HCT116 (cell line): Measurements from ENCODE around the gene PHF21B. TPM values are rescaled to one million over a fixed set of nuclear protein-coding genes. Genes with fewer than 3 reads are reported as not detected.

Experiments used
- ATAC-seq: fragments of 200-7000 bp; cut with Tn5 transposase; 2 replicates; pipeline ENCODE4 v1.9.1; 2020; ENCODE audit warnings: mild to moderate bottlenecking, moderate library complexity
- BruUV-seq: library from RNA; stranded (reverse); fragments of 400-500 nt; replicated peaks from 2 replicates; lab custom pipeline; 2021; lab: Mats Ljungman, UMichigan
- CTCF ChIA-PET: fragments of 300-600 bp; sonication (Branson Sonifier 250); formaldehyde crosslinking; loops from one replicate; lab custom pipeline; 2021; ENCODE audit warnings: antibody characterized with exemption; lab: Charles Lee
- POLR2A ChIA-PET: fragments of 300-600, 350-600 bp; sonication (Branson Sonifier 250); formaldehyde crosslinking; loops from one replicate; lab custom pipeline; 2021; ENCODE audit warnings: antibody characterized with exemption; lab: Charles Lee
- RAD21 ChIA-PET, 2 experiments: fragments of 300-600 bp; sonication (Branson Sonifier 250); formaldehyde crosslinking; loops; one replicate each; lab custom pipeline; 2023; ENCODE audit warnings: low total read pairs in 2 of 2; ENCODE audit not compliant: uncharacterized antibody in 2 of 2, unreplicated experiment in 2 of 2, low non-redundant PET in 1 of 2; lab: Charles Lee
- DNase-seq: peaks from one replicate; pipeline ENCODE4 v3.0.0-alpha.2; 2010; ENCODE audit warnings: low read depth, low spot score
- H2AFZ ChIP-seq: fragments of 200-600 bp; shearing (Covaris generic), sonication (generic); 2 replicates; pipeline ENCODE4 v1.6.1; 2017; ENCODE audit warnings: low read depth, mixed run types, mixed read lengths, antibody characterized with exemption, low read length; ENCODE audit not compliant: poor library complexity, severe bottlenecking
- H3K27ac ChIP-seq: 2 replicates; pipeline ENCODE4 v1.5.1; 2012; ENCODE audit warnings: low read depth, low read length
- H3K27me3 ChIP-seq: fragments of 200-600 bp; sonication (generic); 2 replicates; pipeline ENCODE4 v1.6.1; 2016; ENCODE audit warnings: mixed run types, low read length, mixed read lengths; ENCODE audit not compliant: insufficient read depth
- H3K36me3 ChIP-seq, 2 experiments: fragments of 200-500 bp in 1 of 2; fragments of 200-600 bp in 1 of 2; sonication (Bioruptor generic) in 1 of 2; sonication (generic) in 1 of 2; 2 replicates each; pipeline versions ENCODE4 v1.5.1 to v1.6.1; 2014 to 2016; ENCODE audit warnings: low read length in 2 of 2, inconsistent platforms in 1 of 2, mixed read lengths in 1 of 2, mixed run types in 1 of 2; ENCODE audit not compliant: insufficient read depth in 2 of 2, control insufficient read depth in 1 of 2
- H3K4me1 ChIP-seq, 2 experiments: fragments of 200-600 bp in 1 of 2; sonication (generic) in 1 of 2; 2 replicates each; pipeline versions ENCODE4 v1.5.1 to v1.6.1; 2012 to 2017; ENCODE audit warnings: low read length in 2 of 2, inconsistent platforms in 1 of 2, mild to moderate bottlenecking in 1 of 2, mixed read lengths in 1 of 2, mixed run types in 1 of 2, moderate library complexity in 1 of 2; ENCODE audit not compliant: insufficient read depth in 2 of 2, control insufficient read depth in 1 of 2
- H3K4me2 ChIP-seq: fragments of 200-600 bp; sonication (generic); 2 replicates; pipeline ENCODE4 v1.6.1; 2017; ENCODE audit warnings: mixed run types, low read length, mixed read lengths
- H3K4me3 ChIP-seq, 2 experiments: fragments of 200-600 bp in 1 of 2; sonication (generic) in 1 of 2; replicated peaks in 1 of 2; 2 replicates each; pipeline ENCODE4 v1.5.1; 2011 to 2016; ENCODE audit warnings: low read length in 2 of 2, control low read depth in 1 of 2, low read depth in 1 of 2, mild to moderate bottlenecking in 1 of 2, mixed read lengths in 1 of 2, mixed run types in 1 of 2
- H3K79me2 ChIP-seq: fragments of 200-600 bp; sonication (generic); 2 replicates; pipeline ENCODE4 v1.6.1; 2017; ENCODE audit warnings: mild to moderate bottlenecking, mixed run types, low read length, moderate library complexity, mixed read lengths; ENCODE audit not compliant: insufficient read depth
- H3K9ac ChIP-seq: fragments of 200-600 bp; sonication (generic); 2 replicates; pipeline ENCODE4 v1.6.1; 2016; ENCODE audit warnings: low read length, mixed read lengths
- H3K9me2 ChIP-seq: fragments of 200-600 bp; sonication (generic), shearing (Covaris generic); 2 replicates; pipeline ENCODE4 v1.6.1; 2017; ENCODE audit warnings: mixed run types, mild to moderate bottlenecking, moderate library complexity; ENCODE audit not compliant: insufficient read depth
- H3K9me3 ChIP-seq, 2 experiments: fragments of 200-500 bp in 1 of 2; fragments of 200-600 bp in 1 of 2; sonication (Bioruptor generic) in 1 of 2; sonication (generic) in 1 of 2; 2 replicates each; pipeline ENCODE4 v1.6.1; 2014 to 2017; ENCODE audit warnings: low read length in 2 of 2, mixed read lengths in 2 of 2, inconsistent platforms in 1 of 2, low read depth in 1 of 2, mild to moderate bottlenecking in 1 of 2, mixed run types in 1 of 2, moderate library complexity in 1 of 2; ENCODE audit not compliant: control insufficient read depth in 1 of 2, insufficient read depth in 1 of 2
- H4K20me1 ChIP-seq: fragments of 200-600 bp; sonication (generic), shearing (Covaris generic); 2 replicates; pipeline ENCODE4 v1.6.1; 2017; ENCODE audit warnings: mixed run types, mild to moderate bottlenecking, moderate library complexity; ENCODE audit not compliant: insufficient read depth
- REST ChIP-seq: IDR thresholded peaks from 2 replicates; pipeline ENCODE4 v1.6.1; 2012; ENCODE audit warnings: low read depth
- intact Hi-C: fragments of 100-400 bp; cut with micrococcal nuclease; formaldehyde crosslinking; loops from 2 replicates; pipeline ENCODE4 v1.10.0; 2022
- total RNA-seq: library from RNA; stranded (reverse); gene quantifications from one replicate; pipeline ENCODE4 v1.2.1, GENCODE V29; 2021; ENCODE audit not compliant: unreplicated experiment

The PHF21B gene
- total RNA-seq, 1 experiment from 2014 or later = not detected

GRCh38 chr22:44893731-44894080, 116.1 kb downstream of the PHF21B start:
- no TSS peak for BruUV-seq
- ChIA-PET CTCF (no interaction called here), RAD21 (no interaction called here)

More at GRCh38 chr22:44893731-44894080, 116.1 kb downstream of the PHF21B start:
- Histone ChIP-seq H3K4me1 (no peaks in the 10 kb centered on the region), H3K4me3 (no peak overlapping the region), H3K36me3 (no peaks in the 10 kb centered on the region), H4K20me1 (no peaks in the 10 kb centered on the region), H3K9me2 (no peaks in the 10 kb centered on the region), H3K9ac (no peak overlapping the region), H2AFZ (no peak overlapping the region), H3K4me2 (no peak overlapping the region), H3K79me2 (no peaks in the 10 kb centered on the region), H3K27me3 (no peaks in the 10 kb centered on the region), H3K27ac (no peak overlapping the region), H3K9me3 (no peaks in the 10 kb centered on the region)
- no peak for TF ChIP-seq REST
- DNase-seq (no peak), ATAC-seq (no peak)
- POLR2A ChIA-PET = no interaction called here
- intact Hi-C loops = no loop called here
